NCI-H774 (cell line): ENCODE data around the gene KRT36.
A peak's percentile ranks its signal among the peaks of the same experiment; 100 is the strongest.

Source experiments
- DNase-seq: peaks from one replicate; lab custom pipeline; 2025; lab: John Stamatoyannopoulos, UW

The KRT36 gene

GRCh38 chr17:41521574-41522261 is 32.0 kb upstream of the KRT36 start:
- no peak for DNase-seq

GRCh38 chr17:41520821-41521521 is 31.3 kb upstream of the KRT36 start:
- peak; percentile 28 for DNase-seq

- DNase-seq: peak; percentile 86
Measured at GRCh38 chr17:41519501-41520224, 30.0 kb upstream of the KRT36 start.

GRCh38 chr17:41518789-41519449 is 29.2 kb upstream of the KRT36 start, which contains the start of gene KRT15:
Gene KRT15 (minus strand): TSS chr17:41518890. CDS start chr17:41518827, 63 bp downstream.
- peak; percentile 44 for DNase-seq

- no peak for DNase-seq
Measured at GRCh38 chr17:41518031-41518430, 28.3 kb upstream of the KRT36 start.

- DNase-seq: no peak
Measured at GRCh38 chr17:41516830-41517283, 27.1 kb upstream of the KRT36 start.

GRCh38 chr17:41516147-41516829 is 26.6 kb upstream of the KRT36 start:
- DNase-seq: no peak

GRCh38 chr17:41513168-41513547 is 23.4 kb upstream of the KRT36 start:
- DNase-seq: peak; percentile 78

- no peak for DNase-seq
Measured at GRCh38 chr17:41512546-41513167, 22.9 kb upstream of the KRT36 start.

- no peak for DNase-seq
Measured at GRCh38 chr17:41511716-41512115, 22.0 kb upstream of the KRT36 start.

GRCh38 chr17:41511116-41511515 is 21.4 kb upstream of the KRT36 start:
- DNase-seq: peak; percentile 72

- DNase-seq: peak; percentile 75
Measured at GRCh38 chr17:41510251-41511065, 20.7 kb upstream of the KRT36 start.

GRCh38 chr17:41507315-41507880 is 17.7 kb upstream of the KRT36 start:
- DNase-seq: no peak

- DNase-seq: no peak
Measured at GRCh38 chr17:41505809-41506767, 16.4 kb upstream of the KRT36 start.

- DNase-seq: no peak
Measured at GRCh38 chr17:41505007-41505808, 15.5 kb upstream of the KRT36 start, which contains the start of gene KRT13. Gene KRT13 (minus strand): TSS chr17:41505612. CDS start chr17:41505550, 62 bp downstream.

- peak; percentile 59 for DNase-seq
Measured at GRCh38 chr17:41504246-41504977, 14.7 kb upstream of the KRT36 start.

GRCh38 chr17:41503202-41503601 is 13.5 kb upstream of the KRT36 start:
- no peak for DNase-seq
